NCI-H524 treated with DMSO at 0.1 percent for 48 hours (cell line): ENCODE measurements around the gene PLEK2.
"Not testable (repeated sequence)": the region's sequence is repeated elsewhere in the genome, so short reads cannot be mapped to it uniquely, and the experiment has no call there.

Experiments
- DNase-seq: peaks from one replicate; lab custom pipeline; 2025; lab: John Stamatoyannopoulos, UW

Gene PLEK2

GRCh38 chr14:67358924-67359774 is 52.8 kb downstream of the PLEK2 start:
- no peak for DNase-seq

- DNase-seq: no peak
These were observed 54.0 kb downstream of the PLEK2 start for GRCh38 chr14:67357969-67358354.

GRCh38 chr14:67357186-67357968 is 54.6 kb downstream of the PLEK2 start:
- no peak for DNase-seq

- DNase-seq: no peak
These were observed 59.9 kb downstream of the PLEK2 start for GRCh38 chr14:67352055-67352454.

- no peak for DNase-seq
These were observed 66.4 kb downstream of the PLEK2 start for GRCh38 chr14:67345583-67345982.

GRCh38 chr14:67343601-67344230 is 68.2 kb downstream of the PLEK2 start:
- DNase-seq: no peak

GRCh38 chr14:67341231-67341630 is 70.7 kb downstream of the PLEK2 start:
- not testable (repeated sequence) for DNase-seq
